ENCODE data around the gene TDO2.

GRCh38 chr4:155885666-155886065 lies 17.8 kb upstream of the TDO2 start:
- no peak for TF ChIP-seq POLR2A (IDR thresholded peaks at IDR 0.05; ENCODE audit: low read depth, low read length)
- TF ChIP-seq TAF1 (IDR thresholded peaks at IDR 0.05; ENCODE audit: low read depth, low read length): no peak
- TF ChIP-seq POLR2AphosphoS5 (IDR thresholded peaks at IDR 0.05; ENCODE audit: low read depth, low read length): no peak
- TF ChIP-seq SPI1 (IDR thresholded peaks at IDR 0.05; ENCODE audit: low read depth, low read length): no peak
- no peak for TF ChIP-seq POU2F2 (IDR thresholded peaks at IDR 0.05; ENCODE audit: low read depth, low read length)
- TF ChIP-seq PAX5 (IDR thresholded peaks at IDR 0.05; ENCODE audit: insufficient read depth, low read length, severe bottlenecking): no peak
